T-cell (primary cell): ENCODE measurements around the gene PGP. TPM values are rescaled to one million over a fixed set of nuclear protein-coding genes. Genes with fewer than 3 reads are reported as not detected.

ENCODE experiments used
- ATAC-seq, 4 experiments: fragments of 200-7000 bp in 3 of 4; fragments of 150-1000 bp in 1 of 4; cut with Tn5 transposase; replicated peaks in 1 of 4; 1 replicate in 3 of 4; 2 replicates in 1 of 4; pipeline ENCODE4 v1.10.0; 2021; ENCODE audit warnings: moderate library complexity in 3 of 4, mild to moderate bottlenecking in 2 of 4, moderate number of reproducible peaks in 1 of 4
- CTCF ChIA-PET, 2 donors: fragments of 300-600 bp; sonication (Branson Sonifier 250); formaldehyde crosslinking; loops; one replicate each; lab custom pipeline; 2022; ENCODE audit warnings: antibody characterized with exemption in 2 of 2; lab: Charles Lee
- POLR2A ChIA-PET, 2 donors: fragments of 300-600 bp; sonication (Branson Sonifier 250); formaldehyde crosslinking; loops; one replicate each; lab custom pipeline; 2022; ENCODE audit warnings: antibody characterized with exemption in 2 of 2; lab: Charles Lee
- DNase-seq, 35 experiments: peaks; one replicate each; pipeline versions ENCODE4 v3.0.0 to v3.0.0-alpha.2; 2013 to 2023
- H3K27ac ChIP-seq: one replicate; pipeline ENCODE4 v1.5.1; 2013; ENCODE audit warnings: low read length
- H3K27me3 ChIP-seq, 2 experiments: replicated peaks in 1 of 2; 1 replicate in 1 of 2; 2 replicates in 1 of 2; pipeline versions ENCODE4 v1.6.1 to v1.7.0; 2013; ENCODE audit warnings: low read length in 1 of 2, mixed read lengths in 1 of 2; ENCODE audit not compliant: control insufficient read depth in 2 of 2, insufficient read depth in 2 of 2; ENCODE audit errors: extremely low read depth in 1 of 2
- H3K36me3 ChIP-seq, 2 donors: 1 replicate in 1 of 2; 2 replicates in 1 of 2; pipeline versions ENCODE4 v1.6.1 to v1.7.0; 2013; ENCODE audit warnings: low read length in 1 of 2; ENCODE audit not compliant: control insufficient read depth in 2 of 2, insufficient read depth in 1 of 2; ENCODE audit errors: extremely low read depth in 1 of 2
- H3K4me1 ChIP-seq, 2 experiments: 1 replicate in 1 of 2; 2 replicates in 1 of 2; pipeline versions ENCODE4 v1.6.1 to v1.7.0; 2013; ENCODE audit warnings: low read length in 2 of 2, mixed read lengths in 1 of 2; ENCODE audit not compliant: insufficient read depth in 2 of 2, control insufficient read depth in 1 of 2; ENCODE audit errors: extremely low read depth in 1 of 2
- H3K4me3 ChIP-seq, 2 donors: 1 replicate in 1 of 2; 2 replicates in 1 of 2; pipeline versions ENCODE4 v1.5.1 to v1.7.0; 2013; ENCODE audit warnings: mild to moderate bottlenecking in 2 of 2, low read length in 1 of 2, moderate library complexity in 1 of 2; ENCODE audit not compliant: control insufficient read depth in 1 of 2; ENCODE audit errors: extremely low read depth in 1 of 2
- H3K9me3 ChIP-seq: 2 replicates; pipeline ENCODE4 v1.7.0; 2013
- H3K27ac Mint-ChIP-seq, 2 donors: one replicate each; pipeline ENCODE4 v1.8.0; 2020 to 2021; ENCODE audit warnings: mild to moderate bottlenecking in 2 of 2, mixed read lengths in 2 of 2
- H3K27me3 Mint-ChIP-seq, 2 donors: one replicate each; pipeline ENCODE4 v1.8.0; 2021 to 2022; ENCODE audit warnings: mixed read lengths in 2 of 2
- H3K36me3 Mint-ChIP-seq: one replicate; pipeline ENCODE4 v1.8.0; 2021; ENCODE audit warnings: mixed read lengths
- H3K4me1 Mint-ChIP-seq, 3 donors: one replicate each; pipeline ENCODE4 v1.8.0; 2020 to 2022; ENCODE audit warnings: mixed read lengths in 3 of 3, mild to moderate bottlenecking in 1 of 3
- H3K4me3 Mint-ChIP-seq, 3 donors: one replicate each; pipeline ENCODE4 v1.8.0; 2020 to 2022; ENCODE audit warnings: mild to moderate bottlenecking in 3 of 3, mixed read lengths in 3 of 3, moderate library complexity in 3 of 3
- H3K9me3 Mint-ChIP-seq, 3 donors: one replicate each; pipeline ENCODE4 v1.8.0; 2020 to 2022; ENCODE audit warnings: mixed read lengths in 3 of 3
- WGBS: methylation state at CpG from one replicate; pipeline ENCODE4 v1.1.5; 2013; ENCODE audit warnings: missing lambda C conversion rate; ENCODE audit not compliant: insufficient coverage; 5-methylcytosine and 5-hydroxymethylcytosine counted together
- total RNA-seq, 35 experiments: library from RNA in 6 of 35; stranded (reverse) in 6 of 35; fragments of 120-200 nt in 1 of 35; gene quantifications; one replicate each; pipeline versions ENCODE4 v1.2.1 to v1.2.4 and lab custom pipeline; 2013 to 2026

The PGP gene
- total RNA-seq, 5 donors from 2014 or later (not counting 1 experiment from before 2014, with no cell fraction given): 12.7 to 23.1 (median 20.4) TPM

GRCh38 chr16:2180461-2180860 lies 34.2 kb downstream of the PGP start:
- no peaks in the 10 kb centered on the region for H3K27me3 Mint-ChIP-seq
- H3K36me3 Mint-ChIP-seq: peaks cover 6% of the 10 kb centered on the region
- Histone ChIP-seq H3K4me1 (peaks cover 0 to 6% of the 10 kb centered on the region in 2 experiments), H3K4me3 (no peak overlapping the region), H3K9me3 (no peaks in the 10 kb centered on the region), H3K36me3 (peaks cover 7 to 8% of the 10 kb centered on the region in 2 donors), H3K27ac (no peak overlapping the region), H3K27me3 (no peaks in the 10 kb centered on the region)
- no peak overlapping the region for H3K4me3 Mint-ChIP-seq
- H3K4me1 Mint-ChIP-seq: peaks cover 0 to 1% (median 0%) of the 10 kb centered on the region in 3 donors
- ATAC-seq (no peak), DNase-seq (no peak)
- no peak overlapping the region for H3K27ac Mint-ChIP-seq
- POLR2A ChIA-PET: no interaction called here
- H3K9me3 Mint-ChIP-seq: no peaks in the 10 kb centered on the region
- 95% methylated on average over 43 of the region's 43 CpGs for WGBS
- CTCF ChIA-PET: no interaction called here

GRCh38 chr16:2179576-2179975 lies 35.1 kb downstream of the PGP start:
- H3K27me3 Mint-ChIP-seq: no peaks in the 10 kb centered on the region
- H3K27ac ChIP-seq: no peak overlapping the region
- no peak for DNase-seq
- H3K27ac Mint-ChIP-seq: no peak overlapping the region
- POLR2A ChIA-PET: no interaction called here
- peaks cover 11 to 15% of the 10 kb centered on the region in 2 donors for H3K36me3 ChIP-seq
- CTCF ChIA-PET: no interaction called here
- no peak for ATAC-seq
- 98% methylated on average over 27 of the region's 31 CpGs for WGBS
- peaks cover 0 to 1% (median 0%) of the 10 kb centered on the region in 3 donors for H3K4me1 Mint-ChIP-seq
- H3K27me3 ChIP-seq: no peaks in the 10 kb centered on the region
- H3K9me3 ChIP-seq: no peaks in the 10 kb centered on the region
- H3K4me3 ChIP-seq: no peak overlapping the region
- H3K9me3 Mint-ChIP-seq: no peaks in the 10 kb centered on the region
- peaks cover 0 to 6% of the 10 kb centered on the region in 2 experiments for H3K4me1 ChIP-seq
- no peak overlapping the region for H3K4me3 Mint-ChIP-seq
- H3K36me3 Mint-ChIP-seq: peaks cover 6% of the 10 kb centered on the region

- Mint-ChIP-seq H3K4me3 (no peak overlapping the region), H3K27ac (no peak overlapping the region), H3K4me1 (peaks cover 0 to 1% (median 0%) of the 10 kb centered on the region in 3 donors), H3K36me3 (peaks cover 10% of the 10 kb centered on the region), H3K27me3 (no peaks in the 10 kb centered on the region), H3K9me3 (no peaks in the 10 kb centered on the region)
- no peak overlapping the region for H3K4me3 ChIP-seq
- H3K27me3 ChIP-seq: no peaks in the 10 kb centered on the region
- DNase-seq (no peak), ATAC-seq (peak in 1 of 4 experiments; percentile 13)
- no peak overlapping the region for H3K27ac ChIP-seq
- no peaks in the 10 kb centered on the region for H3K9me3 ChIP-seq
- POLR2A ChIA-PET: no interaction called here
- H3K36me3 ChIP-seq: peaks cover 11 to 20% of the 10 kb centered on the region in 2 donors
- peaks cover 0 to 6% of the 10 kb centered on the region in 2 experiments for H3K4me1 ChIP-seq
- CTCF ChIA-PET: no interaction called here
- WGBS: 58% methylated on average over 22 of the region's 50 CpGs
Measured at GRCh38 chr16:2179107-2179501, 35.5 kb downstream of the PGP start.

- peaks cover 0 to 6% of the 10 kb centered on the region in 2 experiments for H3K4me1 ChIP-seq
- WGBS: 53% methylated on average over 102 of the region's 106 CpGs
- Mint-ChIP-seq H3K27ac (no peak overlapping the region), H3K27me3 (no peaks in the 10 kb centered on the region), H3K36me3 (peaks cover 14% of the 10 kb centered on the region), H3K9me3 (no peaks in the 10 kb centered on the region), H3K4me3 (no peak overlapping the region), H3K4me1 (peaks cover 0 to 1% (median 0%) of the 10 kb centered on the region in 3 donors)
- no peaks in the 10 kb centered on the region for H3K27me3 ChIP-seq
- H3K4me3 ChIP-seq: no peak overlapping the region
- H3K9me3 ChIP-seq: no peaks in the 10 kb centered on the region
- ATAC-seq: peak; percentile 58 to 87 (median 67)
- ChIA-PET CTCF (no interaction called here), POLR2A (no interaction called here)
- peaks cover 11 to 24% of the 10 kb centered on the region in 2 donors for H3K36me3 ChIP-seq
- no peak overlapping the region for H3K27ac ChIP-seq
- DNase-seq: peak in 28 of 35 experiments; percentile 10 to 56 (median 28)
Measured at GRCh38 chr16:2178321-2179106, 36.1 kb downstream of the PGP start.

- ATAC-seq (no peak), DNase-seq (no peak)
- H3K9me3 Mint-ChIP-seq: no peaks in the 10 kb centered on the region
- H3K4me1 Mint-ChIP-seq: peaks cover 0 to 1% (median 0%) of the 10 kb centered on the region in 3 donors
- H3K9me3 ChIP-seq: no peaks in the 10 kb centered on the region
- no peak overlapping the region for H3K4me3 ChIP-seq
- peaks cover 14% of the 10 kb centered on the region for H3K36me3 Mint-ChIP-seq
- peaks cover 0 to 6% of the 10 kb centered on the region in 2 experiments for H3K4me1 ChIP-seq
- no peak overlapping the region for H3K27ac Mint-ChIP-seq
- H3K27me3 ChIP-seq: no peaks in the 10 kb centered on the region
- CTCF ChIA-PET: interaction anchor here in 1 of 2 donors (0.5 kb wide), 1 partner anchor 201 kb away, joined by 3 read pairs; no protein-coding TSS in a partner anchor
- H3K4me3 Mint-ChIP-seq: no peak overlapping the region
- no peak overlapping the region for H3K27ac ChIP-seq
- H3K36me3 ChIP-seq: peaks cover 17 to 26% of the 10 kb centered on the region in 2 donors
- WGBS: 100% methylated on average over 6 of the region's 20 CpGs
- H3K27me3 Mint-ChIP-seq: no peaks in the 10 kb centered on the region
- POLR2A ChIA-PET: no interaction called here
Measured at GRCh38 chr16:2177561-2177960, 37.1 kb downstream of the PGP start.

GRCh38 chr16:2177101-2177500 lies 37.5 kb downstream of the PGP start:
- H3K36me3 Mint-ChIP-seq: peaks cover 14% of the 10 kb centered on the region
- H3K27me3 Mint-ChIP-seq: no peaks in the 10 kb centered on the region
- Histone ChIP-seq H3K4me3 (no peak overlapping the region), H3K9me3 (no peaks in the 10 kb centered on the region), H3K27me3 (no peaks in the 10 kb centered on the region), H3K27ac (no peak overlapping the region), H3K36me3 (peaks cover 18 to 26% of the 10 kb centered on the region in 2 donors), H3K4me1 (peaks cover 0 to 3% of the 10 kb centered on the region in 2 experiments)
- no peak overlapping the region for H3K4me3 Mint-ChIP-seq
- no peaks in the 10 kb centered on the region for H3K9me3 Mint-ChIP-seq
- peaks cover 0 to 1% (median 0%) of the 10 kb centered on the region in 3 donors for H3K4me1 Mint-ChIP-seq
- ATAC-seq (no peak), DNase-seq (no peak)
- H3K27ac Mint-ChIP-seq: no peak overlapping the region
- CTCF ChIA-PET: no interaction called here
- 93% methylated on average over 11 of the region's 18 CpGs for WGBS
- POLR2A ChIA-PET: no interaction called here
